SK-N-SH (cell line): ENCODE data around the gene FOXP1. TPM values are rescaled to one million over a fixed set of nuclear protein-coding genes. Genes with fewer than 3 reads are reported as not detected.
A peak's percentile ranks its signal among the peaks of the same experiment; 100 is the strongest.

Experiments
- CTCF ChIA-PET: fragments of 300-600, 350-600 bp; formaldehyde crosslinking; extraction: SDS; loops from one replicate; lab custom pipeline; 2021; lab: Yijun Ruan, JAX
- POLR2A ChIA-PET: fragments of 350-600 bp; sonication (Branson Sonifier 250); formaldehyde crosslinking; extraction: SDS; loops from one replicate; lab custom pipeline; 2020; ENCODE audit warnings: antibody characterized with exemption, inconsistent platforms; lab: Yijun Ruan, JAX
- DNase-seq: peaks from one replicate; pipeline ENCODE4 v3.0.0; 2012
- H2AFZ ChIP-seq: fragments of 200-600 bp; sonication (generic); 2 replicates; pipeline ENCODE4 v1.8.1; 2016; ENCODE audit warnings: antibody characterized with exemption, mild to moderate bottlenecking, low read depth
- H3F3A ChIP-seq: fragments of 200-600 bp; sonication (generic); replicated peaks from 2 replicates; pipeline ENCODE3; 2016; ENCODE audit warnings: antibody characterized with exemption, mild to moderate bottlenecking; ENCODE audit not compliant: insufficient read depth
- H3K27ac ChIP-seq, 2 experiments: fragments of 200-500 bp in 1 of 2; fragments of 200-600 bp in 1 of 2; sonication (Bioruptor generic) in 1 of 2; sonication (generic), shearing (Covaris generic) in 1 of 2; 2 replicates each; pipeline versions ENCODE4 v1.5.1 to v1.6.1; 2014 to 2016; ENCODE audit warnings: low read depth in 2 of 2, inconsistent platforms in 1 of 2, low read length in 1 of 2, mild to moderate bottlenecking in 1 of 2, mixed read lengths in 1 of 2
- H3K27me3 ChIP-seq: fragments of 200-600 bp; sonication (generic), shearing (Covaris generic); 2 replicates; pipeline ENCODE4 v1.6.1; 2016; ENCODE audit warnings: mixed run types; ENCODE audit not compliant: insufficient read depth
- H3K36me3 ChIP-seq, 2 experiments: fragments of 200-500 bp in 1 of 2; fragments of 200-600 bp in 1 of 2; sonication (Bioruptor generic) in 1 of 2; sonication (generic) in 1 of 2; replicated peaks in 1 of 2; 2 replicates each; pipeline versions ENCODE3 to v1.5.1; 2014 to 2016; ENCODE audit warnings: low read length in 1 of 2, mild to moderate bottlenecking in 1 of 2; ENCODE audit not compliant: insufficient read depth in 2 of 2, control insufficient read depth in 1 of 2
- H3K4me1 ChIP-seq, 2 experiments: fragments of 200-500 bp in 1 of 2; fragments of 200-600 bp in 1 of 2; sonication (Bioruptor generic) in 1 of 2; sonication (generic), shearing (Covaris generic) in 1 of 2; 2 replicates each; pipeline versions ENCODE4 v1.5.1 to v1.6.1; 2014 to 2016; ENCODE audit warnings: low read depth in 1 of 2, low read length in 1 of 2, mixed run types in 1 of 2; ENCODE audit not compliant: insufficient read depth in 2 of 2, control insufficient read depth in 1 of 2
- H3K4me2 ChIP-seq: fragments of 200-600 bp; sonication (generic), shearing (Covaris generic); 2 replicates; pipeline ENCODE4 v1.6.1; 2017; ENCODE audit warnings: mixed run types
- H3K4me3 ChIP-seq, 2 experiments: fragments of 200-500 bp in 1 of 2; fragments of 200-600 bp in 1 of 2; sonication (Bioruptor generic) in 1 of 2; sonication (generic), shearing (Covaris generic) in 1 of 2; 2 replicates each; pipeline versions ENCODE4 v1.5.1 to v1.8.1; 2014 to 2016; ENCODE audit warnings: low read depth in 2 of 2, inconsistent platforms in 1 of 2, low read length in 1 of 2, mild to moderate bottlenecking in 1 of 2, mixed read lengths in 1 of 2, moderate library complexity in 1 of 2
- H3K79me2 ChIP-seq: fragments of 200-600 bp; sonication (generic); 2 replicates; pipeline ENCODE4 v1.8.1; 2017; ENCODE audit warnings: mild to moderate bottlenecking; ENCODE audit not compliant: insufficient read depth
- H3K9ac ChIP-seq: fragments of 200-600 bp; sonication (generic); 2 replicates; pipeline ENCODE4 v1.6.1; 2017; ENCODE audit warnings: mixed run types
- H3K9me2 ChIP-seq: fragments of 200-600 bp; sonication (generic); 2 replicates; pipeline ENCODE4 v1.6.1; 2017; ENCODE audit warnings: mixed run types
- H3K9me3 ChIP-seq: fragments of 200-600 bp; sonication (generic); 2 replicates; pipeline ENCODE4 v1.6.1; 2017; ENCODE audit warnings: mixed run types, mild to moderate bottlenecking, moderate library complexity
- H4K20me1 ChIP-seq: fragments of 200-600 bp; sonication (generic); 2 replicates; pipeline ENCODE4 v1.6.1; 2017; ENCODE audit warnings: mild to moderate bottlenecking, mixed run types; ENCODE audit not compliant: insufficient read depth
- CHD2 ChIP-seq: fragments of 150-350 bp; IDR thresholded peaks from 2 replicates; pipeline ENCODE4 v1.6.1; 2018; ENCODE audit warnings: low read length; ENCODE audit not compliant: partially characterized antibody
- ELF1 ChIP-seq: IDR thresholded peaks from 2 replicates; pipeline ENCODE4 v1.4.0; 2012
- EZH2phosphoT487 ChIP-seq: fragments of 200-600 bp; sonication (generic); IDR thresholded peaks from 2 replicates; pipeline ENCODE4 v1.6.1; 2017; ENCODE audit warnings: low read depth, mixed run types, mild to moderate bottlenecking, antibody characterized with exemption, moderate library complexity, borderline replicate concordance
- GATA2 ChIP-seq: sonication (generic); formaldehyde crosslinking; IDR thresholded peaks from 2 replicates; pipeline ENCODE4 v1.5.0; 2020; ENCODE audit warnings: mild to moderate bottlenecking, missing genetic modification reagents
- JUND ChIP-seq: IDR thresholded peaks from 2 replicates; pipeline ENCODE4 v1.4.0; 2012
- MAX ChIP-seq: IDR thresholded peaks from 2 replicates; pipeline ENCODE4 v1.4.0; 2012; ENCODE audit warnings: low read depth
- MEF2A ChIP-seq: IDR thresholded peaks from 2 replicates; pipeline ENCODE4 v1.4.0; 2012; ENCODE audit warnings: low read depth, borderline replicate concordance
- NFIC ChIP-seq: IDR thresholded peaks from 2 replicates; pipeline ENCODE4 v1.4.0; 2012; ENCODE audit warnings: borderline replicate concordance
- NRF1 ChIP-seq: IDR thresholded peaks from 2 replicates; pipeline ENCODE4 v1.6.1; 2012; ENCODE audit warnings: low read depth, mild to moderate bottlenecking, low read length
- RAD21 ChIP-seq: IDR thresholded peaks from 2 replicates; pipeline ENCODE4 v1.6.1; 2012; ENCODE audit warnings: mild to moderate bottlenecking, low read length
- RCOR1 ChIP-seq: fragments of 150-350 bp; IDR thresholded peaks from 2 replicates; pipeline ENCODE4 v1.6.1; 2017; ENCODE audit warnings: antibody characterized with exemption, low read length
- REST ChIP-seq: IDR thresholded peaks from 2 replicates; pipeline ENCODE4 v1.6.1; 2012; ENCODE audit warnings: mild to moderate bottlenecking, low read depth, low read length, moderate library complexity
- TAF1 ChIP-seq: IDR thresholded peaks from 2 replicates; pipeline ENCODE4 v1.6.1; 2012; ENCODE audit warnings: low read depth, mild to moderate bottlenecking, low read length, moderate library complexity, borderline replicate concordance
- YY1 ChIP-seq: IDR thresholded peaks from 2 replicates; pipeline ENCODE4 v1.4.0; 2012; ENCODE audit warnings: low read depth, mild to moderate bottlenecking
- ZBTB33 ChIP-seq: IDR thresholded peaks from 2 replicates; pipeline ENCODE4 v1.4.0; 2012; ENCODE audit warnings: low read depth, borderline replicate concordance
- WGBS: methylation state at CpG from one replicate; pipeline ENCODE4 v1.1.6; 2017; ENCODE audit warnings: low lambda C conversion rate; 5-methylcytosine and 5-hydroxymethylcytosine counted together
- polyA plus RNA-seq, 3 experiments: library from polyadenylated mRNA; depleted of rRNA; stranded (reverse); fragments of >200 nt; gene quantifications; 2 replicates each; pipeline ENCODE4 v1.2.3, GENCODE V29; 2012
- TF ChIP-seq, protein P1 (sequence below): IDR thresholded peaks from 2 replicates; pipeline ENCODE4 v1.4.0; 2012; ENCODE audit warnings: low read depth, borderline replicate concordance
- TF ChIP-seq, protein P2 (sequence below): fragments of 150-350 bp; IDR thresholded peaks from 2 replicates; pipeline ENCODE4 v1.6.1; 2016; ENCODE audit warnings: mild to moderate bottlenecking, low read depth, low read length

The FOXP1 gene
- polyA plus RNA-seq, 1 of the 3 experiments (the other 2 are of a cell fraction) = 8.8 TPM

DNA sequence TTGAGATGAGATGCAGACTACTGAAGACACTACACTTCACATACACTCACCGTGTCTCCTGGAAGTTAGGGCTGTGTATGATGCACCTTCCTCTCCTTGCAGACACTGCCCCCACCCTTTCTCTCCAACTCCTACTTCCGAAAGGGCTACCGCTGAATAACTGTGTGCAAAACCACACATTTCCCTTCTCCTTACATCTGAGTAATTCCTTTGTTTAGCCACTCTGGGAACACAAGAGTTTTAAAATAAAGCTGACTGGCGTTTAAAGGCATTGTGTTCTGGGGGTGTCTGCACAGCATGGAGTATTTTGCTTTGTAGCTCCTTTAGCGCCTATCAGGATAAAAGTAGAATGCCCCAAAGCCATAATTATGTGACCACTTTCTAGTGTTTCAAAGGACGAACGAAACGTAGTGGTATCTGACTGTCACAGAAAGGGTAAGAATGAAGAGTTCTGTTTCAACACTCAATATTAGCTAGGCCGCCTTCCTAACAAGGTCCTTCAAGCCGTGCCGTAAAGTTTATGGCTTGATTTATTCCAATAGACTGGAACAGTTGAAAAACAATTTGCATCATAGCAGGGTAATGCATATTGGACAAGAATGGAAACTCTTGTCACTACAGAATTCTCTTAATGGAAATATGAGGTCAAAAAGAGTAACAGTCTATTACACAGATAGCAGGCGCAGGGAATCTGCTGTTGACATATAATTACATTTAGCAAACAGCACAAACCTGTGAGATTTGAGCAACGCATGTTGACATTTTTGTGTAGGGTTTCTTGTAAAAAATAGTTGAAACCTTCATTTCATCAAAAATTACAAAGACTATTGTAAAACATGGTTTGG, 619.9 kb downstream of the FOXP1 start:
- Histone ChIP-seq H3K27ac (no peak overlapping the region; a peak in 2 of 4 replicates), H3K4me3 (no peak overlapping the region), H3K4me2 (no peak overlapping the region), H2AFZ (no peak overlapping the region), H3K36me3 (peaks cover 56 to 84% of the 10 kb centered on the region in 2 experiments), H3K79me2 (peaks cover 28% of the 10 kb centered on the region; the same call in 1 of the 2 replicates), H4K20me1 (no peaks in the 10 kb centered on the region), H3K9ac (no peak overlapping the region), H3K9me2 (no peaks in the 10 kb centered on the region), H3K9me3 (no peaks in the 10 kb centered on the region), H3F3A (peaks cover 19% of the 10 kb centered on the region), H3K4me1 (peaks cover 0 to 7% of the 10 kb centered on the region in 2 experiments; a peak in 2 of 4 replicates), H3K27me3 (no peaks in the 10 kb centered on the region)
- TF ChIP-seq CHD2 (no peak), EZH2phosphoT487 (no peak), MEF2A (no peak), NFIC (no peak), ELF1 (no peak), TAF1 (no peak), REST (no peak)
- ChIA-PET CTCF (no interaction called here), POLR2A (no interaction called here)
- peak; percentile 17 for DNase-seq
- 96% methylated on average over 13 of the region's 13 CpGs for WGBS

- Histone ChIP-seq H3K9ac (no peak overlapping the region), H3K4me3 (no peak overlapping the region), H3K27me3 (no peaks in the 10 kb centered on the region), H3K36me3 (peaks cover 43 to 76% of the 10 kb centered on the region in 2 experiments), H3K4me2 (no peak overlapping the region), H3K9me2 (no peaks in the 10 kb centered on the region), H3F3A (peaks cover 30% of the 10 kb centered on the region), H3K79me2 (peaks cover 24% of the 10 kb centered on the region; the same call in 1 of the 2 replicates), H3K27ac (no peak overlapping the region), H3K4me1 (peaks cover 9 to 13% of the 10 kb centered on the region in 2 experiments; a peak in 3 of 4 replicates), H2AFZ (no peak overlapping the region), H3K9me3 (no peaks in the 10 kb centered on the region), H4K20me1 (no peaks in the 10 kb centered on the region)
- DNase-seq = no peak
- CTCF ChIA-PET = no interaction called here
- WGBS = 92% methylated on average over 13 of the region's 14 CpGs
- POLR2A ChIA-PET = no interaction called here
- no peak for TF ChIP-seq RAD21
- no peak for TF ChIP-seq ELF1
- no peak for TF ChIP-seq JUND
- TF ChIP-seq, protein P1, sequence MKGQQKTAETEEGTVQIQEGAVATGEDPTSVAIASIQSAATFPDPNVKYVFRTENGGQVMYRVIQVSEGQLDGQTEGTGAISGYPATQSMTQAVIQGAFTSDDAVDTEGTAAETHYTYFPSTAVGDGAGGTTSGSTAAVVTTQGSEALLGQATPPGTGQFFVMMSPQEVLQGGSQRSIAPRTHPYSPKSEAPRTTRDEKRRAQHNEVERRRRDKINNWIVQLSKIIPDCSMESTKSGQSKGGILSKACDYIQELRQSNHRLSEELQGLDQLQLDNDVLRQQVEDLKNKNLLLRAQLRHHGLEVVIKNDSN = no peak
- TF ChIP-seq MAX = no peak
- TF ChIP-seq NFIC = no peak
- TF ChIP-seq YY1 = no peak
- no peak for TF ChIP-seq EZH2phosphoT487
- TF ChIP-seq, protein P2, sequence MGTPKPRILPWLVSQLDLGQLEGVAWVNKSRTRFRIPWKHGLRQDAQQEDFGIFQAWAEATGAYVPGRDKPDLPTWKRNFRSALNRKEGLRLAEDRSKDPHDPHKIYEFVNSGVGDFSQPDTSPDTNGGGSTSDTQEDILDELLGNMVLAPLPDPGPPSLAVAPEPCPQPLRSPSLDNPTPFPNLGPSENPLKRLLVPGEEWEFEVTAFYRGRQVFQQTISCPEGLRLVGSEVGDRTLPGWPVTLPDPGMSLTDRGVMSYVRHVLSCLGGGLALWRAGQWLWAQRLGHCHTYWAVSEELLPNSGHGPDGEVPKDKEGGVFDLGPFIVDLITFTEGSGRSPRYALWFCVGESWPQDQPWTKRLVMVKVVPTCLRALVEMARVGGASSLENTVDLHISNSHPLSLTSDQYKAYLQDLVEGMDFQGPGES = no peak
- no peak for TF ChIP-seq NRF1
- TF ChIP-seq TAF1 = no peak
- TF ChIP-seq GATA2 (CRISPR knock-in tag) = no peak
- TF ChIP-seq RCOR1 = no peak
- TF ChIP-seq ZBTB33 = no peak
These were observed 623.8 kb downstream of the FOXP1 start for GRCh38 chr3:70959506-70960291.
